GM18861 (cell line): ENCODE results near the gene BAHCC1.
"Not testable (repeated sequence)": the region's sequence is repeated elsewhere in the genome, so short reads cannot be mapped to it uniquely, and the experiment has no call there.

Experiments
- ATAC-seq: cut with Tn5 transposase; IDR thresholded peaks from one replicate; pipeline ENCODE4 v1.9.1; 2021; ENCODE audit not compliant: unreplicated experiment

The BAHCC1 gene

DNA sequence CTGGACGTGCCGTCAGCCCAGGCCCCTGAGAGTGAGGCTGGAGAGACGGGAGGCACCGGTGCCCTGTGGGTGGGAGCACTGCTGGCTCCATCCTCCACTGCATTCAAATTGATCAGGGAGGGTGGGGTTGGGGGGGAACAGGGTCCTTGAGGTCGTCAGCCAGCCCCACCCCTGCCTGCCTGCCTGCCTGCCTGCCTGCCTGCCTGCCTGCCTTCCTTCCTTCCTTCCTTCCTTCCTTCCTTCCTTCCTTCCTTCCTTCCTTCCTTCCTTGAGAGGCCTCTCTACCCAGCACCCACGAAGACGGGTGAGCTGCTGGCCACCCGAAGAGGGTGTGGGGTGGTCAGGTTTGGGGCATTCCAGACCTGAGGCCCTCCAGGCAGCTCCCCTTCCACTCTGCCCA is 16.0 kb downstream of the BAHCC1 start:
- ATAC-seq, result no peak

DNA sequence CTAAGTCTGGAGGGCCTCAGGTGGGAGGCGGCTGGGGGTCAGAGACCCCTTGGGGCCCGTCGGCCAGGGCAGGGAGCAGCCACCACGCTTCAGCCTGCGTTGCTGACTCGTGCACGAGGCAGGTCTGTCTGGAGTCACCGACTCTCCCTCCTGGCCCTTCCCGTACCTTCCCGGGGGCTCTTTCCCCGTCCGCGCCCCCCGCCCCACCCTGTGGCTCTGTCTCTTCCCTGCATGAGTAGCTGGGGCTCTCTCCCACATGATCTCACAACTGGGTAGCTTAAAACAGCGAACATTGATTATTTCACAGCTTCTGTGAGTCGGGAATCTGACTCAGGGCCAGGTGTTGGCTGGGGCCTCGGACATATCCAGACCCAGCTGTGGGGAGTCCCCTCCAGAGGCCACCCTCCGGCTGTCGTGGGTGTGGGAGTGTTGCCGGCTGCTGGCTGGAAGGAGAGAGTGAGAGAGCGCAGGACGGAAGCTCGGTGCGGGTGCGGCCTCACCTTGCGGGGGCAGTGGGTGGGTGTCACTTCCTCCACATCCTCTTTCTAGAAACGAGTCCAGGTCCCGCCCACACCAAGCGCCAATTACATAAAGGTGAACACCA is 17.3 kb downstream of the BAHCC1 start:
- ATAC-seq, result no peak

DNA sequence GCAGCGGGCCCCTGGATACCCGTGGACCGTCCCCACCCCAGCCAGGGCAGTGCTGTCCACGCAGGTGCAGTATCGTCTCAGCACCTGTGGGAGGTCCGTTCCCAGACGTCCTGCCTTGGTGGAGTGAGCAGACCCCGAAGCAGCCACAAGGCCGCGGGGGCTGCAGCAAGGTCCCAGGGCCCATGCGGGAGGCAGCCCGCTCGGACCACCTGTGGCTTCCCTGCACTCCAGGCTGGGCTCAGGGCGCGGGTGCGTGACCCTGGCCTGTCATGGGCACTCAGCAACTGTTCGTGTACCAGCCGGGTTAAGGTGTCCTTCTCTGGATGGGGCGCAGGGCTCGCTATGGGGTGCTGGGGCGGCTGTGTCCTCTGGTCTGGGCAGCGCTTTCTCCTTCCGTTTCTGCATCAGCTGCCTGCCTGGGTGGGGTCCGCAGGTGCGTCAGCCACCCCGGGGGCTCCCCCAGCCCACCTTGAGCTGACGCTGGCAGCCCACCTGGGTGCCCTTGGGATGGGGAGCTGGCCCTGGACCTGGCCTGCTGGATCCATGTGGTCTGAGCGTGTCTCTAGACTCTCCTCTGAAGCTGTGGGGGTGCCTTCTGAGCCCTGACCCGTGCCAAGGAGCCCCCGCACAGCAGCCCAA is 18.4 kb downstream of the BAHCC1 start:
- ATAC-seq, result no peak

DNA sequence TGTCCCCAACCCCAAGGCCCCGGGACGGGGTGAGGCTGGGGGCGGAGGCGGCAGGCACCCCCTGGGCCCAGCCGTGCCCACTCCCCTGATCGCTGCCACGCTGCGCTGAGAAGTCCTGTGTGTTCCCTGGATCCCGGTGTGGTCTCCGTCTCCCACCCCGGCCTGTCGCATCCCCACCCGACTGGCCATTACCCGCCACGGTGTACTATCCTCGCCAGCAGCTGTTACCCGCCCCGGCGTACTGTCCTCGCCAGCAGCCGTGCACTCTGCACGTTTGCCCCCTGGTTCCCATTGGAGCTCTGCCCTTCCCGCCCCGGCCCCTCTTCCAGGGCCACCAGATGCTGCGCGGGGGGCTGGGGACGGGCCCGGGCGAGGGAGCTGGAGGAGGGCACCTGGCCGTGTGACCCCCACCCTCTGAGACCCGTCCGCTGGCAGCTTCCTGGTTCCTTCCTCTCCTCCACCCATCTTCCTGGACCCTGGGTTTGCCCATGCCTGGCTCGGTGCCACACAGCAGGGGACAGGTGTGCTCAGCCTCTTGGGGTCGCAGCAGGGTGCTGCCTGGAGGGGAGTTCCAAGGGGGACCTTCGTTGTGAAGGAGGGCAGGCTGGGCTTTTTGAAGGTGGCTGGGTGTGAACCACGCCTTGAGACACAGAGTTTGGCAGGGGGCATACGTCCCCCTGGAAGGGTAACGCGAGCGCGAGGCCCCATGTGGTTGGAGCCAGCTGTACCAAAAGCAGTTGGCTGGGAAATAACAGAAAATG is 19.7 kb downstream of the BAHCC1 start:
- no peak for ATAC-seq

DNA sequence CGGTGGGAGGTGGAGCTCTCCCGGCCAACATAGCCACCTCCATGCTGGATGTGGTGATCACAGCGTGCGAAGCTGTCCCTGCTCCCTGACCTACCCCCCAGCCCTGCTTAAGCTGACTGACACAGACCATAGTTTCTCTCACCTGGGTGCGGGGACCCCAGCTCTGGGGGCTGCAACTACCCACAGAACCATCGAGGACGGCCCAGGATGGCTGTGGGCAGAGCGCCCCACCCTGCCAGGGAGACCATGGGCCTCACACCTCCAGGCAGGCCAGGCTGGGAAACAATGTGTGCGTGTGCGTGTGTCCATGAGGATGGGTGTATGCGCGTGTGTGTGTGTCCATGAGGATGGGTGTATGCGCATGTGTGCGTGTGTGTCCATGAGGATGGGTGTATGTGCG is 20.4 kb downstream of the BAHCC1 start:
- ATAC-seq, result no peak

DNA sequence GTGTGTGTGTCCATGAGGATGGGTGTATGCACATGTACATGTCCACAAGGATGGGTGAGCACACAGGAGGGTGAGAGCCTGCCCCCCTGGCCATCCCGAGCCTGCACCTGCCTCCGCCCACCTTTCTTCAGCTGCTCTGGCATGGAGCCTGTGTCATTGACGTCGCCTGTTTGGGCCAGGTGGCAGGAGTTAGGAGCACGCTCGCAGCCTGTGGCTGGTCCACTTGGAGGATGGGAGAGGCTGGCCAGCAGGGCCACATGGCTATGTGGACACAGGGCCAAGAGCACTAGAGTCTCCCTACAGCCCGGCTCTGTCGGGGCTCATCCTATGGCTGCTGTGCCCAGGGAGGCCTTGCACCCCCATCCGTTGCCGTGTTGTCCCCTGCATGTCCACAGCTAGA is 21.4 kb downstream of the BAHCC1 start:
- ATAC-seq, result no peak

DNA sequence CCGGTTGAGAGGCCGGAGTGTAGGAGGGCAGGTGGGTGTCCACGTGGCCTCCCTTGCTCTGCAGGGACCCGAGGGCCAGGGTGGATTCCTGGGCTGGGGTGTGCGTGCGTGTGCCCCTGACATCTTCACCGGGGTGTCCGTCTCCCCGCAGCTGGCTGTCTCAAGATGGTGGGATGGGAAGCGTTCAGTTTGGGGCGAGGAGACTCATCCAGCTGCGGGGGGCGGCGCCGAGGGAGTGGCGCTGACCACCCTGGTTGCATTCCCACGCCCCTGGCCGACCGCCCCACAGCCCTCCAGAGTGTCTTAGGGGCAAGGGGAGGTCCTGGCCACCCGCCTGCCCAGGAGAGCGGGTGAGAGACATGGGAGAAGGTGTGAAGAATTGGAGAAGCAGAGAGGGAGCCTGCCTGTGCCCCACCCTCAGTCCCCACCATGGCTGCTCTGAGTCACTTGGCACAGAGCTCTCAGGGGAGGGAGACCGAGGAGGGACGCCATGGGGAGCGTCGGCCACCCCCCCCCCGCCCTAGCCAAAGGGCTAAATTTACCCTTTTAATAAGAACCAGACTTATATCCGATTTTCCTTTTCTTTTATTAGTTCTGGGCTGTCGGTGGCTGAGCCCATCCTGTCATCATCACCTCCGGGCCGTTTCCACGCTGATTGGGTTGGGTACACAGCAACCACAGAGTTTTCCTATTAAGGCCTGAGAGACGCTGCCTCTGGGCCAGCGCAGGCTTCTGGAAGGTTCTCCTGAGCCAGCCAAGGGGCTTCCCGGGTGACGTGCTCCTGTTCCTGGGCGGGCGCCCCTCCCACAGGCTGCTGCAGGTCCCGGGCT is 22.0 kb downstream of the BAHCC1 start:
- ATAC-seq, result no peak

DNA sequence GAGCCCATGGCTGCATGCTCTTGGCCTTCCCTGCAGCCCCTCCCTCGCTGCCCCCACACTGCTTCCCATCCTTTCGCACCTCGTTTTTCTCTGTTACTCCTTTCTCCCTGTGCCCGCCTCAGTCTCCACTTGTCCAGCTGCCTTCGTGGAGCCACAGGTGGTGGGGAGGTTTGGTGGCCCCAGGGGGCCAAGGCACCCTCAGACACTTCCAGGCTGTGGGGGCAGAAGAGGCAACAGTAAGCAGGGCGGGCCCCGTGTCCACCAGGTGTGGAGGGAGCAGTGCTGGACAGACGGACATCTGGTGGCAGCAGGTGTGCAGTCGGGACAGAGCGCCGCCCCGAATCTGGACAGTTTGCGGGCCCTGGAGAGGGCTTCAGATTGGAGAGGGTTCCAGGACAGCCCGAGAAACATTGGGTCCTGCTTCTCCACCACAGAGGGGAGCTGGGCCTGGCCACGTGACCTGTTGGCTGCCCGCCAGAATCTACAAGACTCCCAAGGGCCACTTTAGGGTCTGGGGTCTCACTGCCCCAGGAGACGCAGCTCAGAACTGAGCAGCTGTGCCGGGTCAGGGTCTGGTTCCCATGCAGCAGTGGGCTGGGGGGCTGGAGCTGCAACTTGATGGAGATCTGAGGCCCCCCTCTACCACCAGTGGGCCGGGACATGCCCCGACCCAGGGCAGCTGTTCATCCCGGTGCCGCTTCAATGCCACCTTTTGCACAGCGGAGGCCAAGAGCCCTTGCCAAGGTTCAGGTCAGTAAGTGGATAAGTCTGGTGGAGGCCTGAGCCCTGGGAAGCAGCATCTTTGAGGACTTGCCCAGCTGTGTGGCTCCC is 22.8 kb downstream of the BAHCC1 start:
- no peak for ATAC-seq

DNA sequence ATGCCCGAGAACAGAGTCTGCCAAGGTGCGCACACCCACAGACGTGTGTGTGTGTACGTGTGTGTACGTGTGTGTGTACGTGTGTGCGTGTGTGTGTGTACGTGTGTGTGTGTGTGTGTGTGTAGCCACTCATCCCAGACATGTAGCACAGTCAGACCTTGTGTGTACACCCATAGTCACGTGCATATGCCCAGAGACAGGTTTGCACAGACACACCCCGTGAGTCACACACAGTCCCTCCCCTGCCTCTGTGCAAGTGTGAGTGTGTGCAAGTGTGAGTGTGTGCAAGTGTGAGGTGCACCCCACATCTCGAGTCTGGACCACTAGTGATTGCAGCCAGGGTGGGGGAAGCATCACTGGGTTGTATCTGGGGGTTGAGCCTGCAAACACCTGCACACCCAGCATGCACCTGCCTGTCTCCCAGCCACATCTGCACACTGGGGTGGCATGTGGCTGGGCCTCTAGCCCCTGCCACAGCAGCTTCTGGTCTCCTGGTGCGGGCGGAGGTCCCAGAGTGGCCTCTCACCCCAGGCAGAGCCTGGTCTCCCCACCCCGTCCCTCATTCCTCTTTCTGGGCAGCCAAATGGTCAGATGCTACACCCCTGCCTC is 23.6 kb downstream of the BAHCC1 start:
- no peak for ATAC-seq

DNA sequence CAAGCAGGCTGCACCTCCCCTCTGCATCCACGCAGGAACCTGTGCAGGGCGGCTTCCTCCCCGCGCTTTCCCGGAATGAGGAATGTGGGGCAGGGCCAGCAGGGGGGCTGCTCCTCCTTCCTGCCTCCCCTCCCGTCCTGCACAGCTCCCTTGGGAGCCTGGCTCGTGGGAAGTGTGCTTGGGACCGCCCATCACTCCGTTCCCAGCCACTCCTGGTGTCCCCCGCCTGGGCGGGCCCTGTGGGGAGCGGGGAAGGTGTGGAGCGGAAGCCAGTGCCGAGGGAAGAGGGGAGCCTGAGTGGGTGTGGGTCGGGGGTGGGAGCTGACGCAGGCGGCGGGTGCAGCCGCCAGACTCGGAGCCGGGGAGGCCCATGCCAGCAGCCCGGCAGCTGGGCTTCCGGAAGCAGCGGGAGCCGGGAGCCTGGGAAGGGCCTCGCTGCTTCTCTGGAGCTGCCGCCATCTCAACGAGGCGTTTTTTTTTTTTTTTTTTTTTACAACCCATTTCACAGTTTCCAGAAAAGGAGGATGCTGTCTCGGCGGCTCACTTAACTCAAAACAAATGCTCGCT is 24.1 kb downstream of the BAHCC1 start:
- ATAC-seq, result no peak

DNA sequence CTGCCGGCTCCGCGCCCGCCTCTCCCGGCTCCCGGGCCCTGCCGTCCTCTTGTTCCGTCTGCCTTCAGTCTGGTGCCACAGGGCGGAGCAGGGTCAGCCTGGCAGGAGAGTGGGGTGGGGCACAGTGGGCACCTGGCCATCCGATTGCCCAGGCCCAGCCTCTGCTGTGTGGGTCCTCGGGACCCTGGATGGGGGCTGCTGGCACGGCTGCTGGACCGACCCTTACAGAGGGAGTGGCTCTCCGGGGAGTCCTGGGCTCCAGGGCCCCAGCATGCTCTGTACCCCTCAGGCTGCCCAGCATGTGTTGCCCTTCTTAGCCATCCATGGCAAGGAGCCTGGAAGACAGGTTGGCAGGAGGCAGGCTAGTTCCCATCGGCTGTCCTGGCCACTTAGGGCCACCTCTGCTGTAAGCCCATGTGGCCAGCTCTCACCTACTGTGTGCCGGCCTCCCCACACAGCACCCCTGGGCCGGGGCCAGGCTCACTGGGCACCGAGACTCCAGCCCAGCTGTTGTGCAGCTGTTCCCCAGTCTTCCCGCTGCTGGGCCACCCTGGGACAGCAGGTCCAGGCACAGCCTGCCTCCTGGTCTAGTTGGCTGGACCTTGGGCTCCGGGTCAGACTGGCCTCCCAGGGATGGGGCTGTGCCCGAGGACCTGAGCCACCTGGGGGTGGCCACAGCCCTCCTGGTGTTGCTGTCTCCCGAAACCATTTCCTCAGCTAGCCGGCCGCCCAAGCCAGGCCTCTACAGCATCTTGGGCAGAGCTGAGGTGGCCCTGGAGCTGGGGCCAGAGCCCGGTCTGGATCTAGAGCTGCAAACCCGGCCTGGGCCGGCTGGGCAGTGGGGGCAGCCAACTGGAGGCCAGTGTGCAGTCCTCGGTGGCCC is 24.9 kb downstream of the BAHCC1 start:
- no peak for ATAC-seq

DNA sequence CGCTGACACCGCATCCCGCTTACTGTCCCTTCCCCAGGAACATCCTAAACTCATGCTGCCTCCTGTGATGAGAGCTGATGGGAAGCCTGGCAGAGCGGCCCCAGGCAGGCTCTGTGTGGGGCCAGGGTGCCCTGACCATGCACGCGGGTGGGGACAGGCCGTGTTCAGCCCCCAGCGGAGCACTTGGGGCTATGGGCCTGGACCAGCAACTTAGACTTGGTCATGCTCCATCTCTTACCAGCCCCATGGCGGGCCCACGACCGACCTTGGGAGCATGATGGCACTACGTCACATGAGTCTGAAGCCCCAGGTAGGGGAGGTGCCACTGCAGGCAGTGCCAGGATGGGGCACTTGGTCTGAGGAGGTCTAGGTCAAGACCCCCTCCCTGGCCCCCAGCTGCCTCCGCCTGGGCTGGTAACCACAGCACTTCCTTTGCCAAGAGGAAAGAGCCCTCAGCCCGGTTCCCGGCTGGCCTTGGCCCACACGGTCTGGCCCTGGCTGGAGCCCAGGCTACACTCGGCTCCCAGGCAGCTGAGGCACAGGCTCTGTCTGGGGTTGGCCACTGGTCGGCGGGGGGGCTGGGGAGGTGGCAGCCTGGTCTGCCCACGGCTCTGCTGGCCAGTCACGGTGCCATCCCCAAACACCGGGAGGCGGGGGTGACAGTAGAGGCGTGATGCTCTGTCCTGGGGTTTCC is 25.7 kb downstream of the BAHCC1 start:
- ATAC-seq, result no peak

DNA sequence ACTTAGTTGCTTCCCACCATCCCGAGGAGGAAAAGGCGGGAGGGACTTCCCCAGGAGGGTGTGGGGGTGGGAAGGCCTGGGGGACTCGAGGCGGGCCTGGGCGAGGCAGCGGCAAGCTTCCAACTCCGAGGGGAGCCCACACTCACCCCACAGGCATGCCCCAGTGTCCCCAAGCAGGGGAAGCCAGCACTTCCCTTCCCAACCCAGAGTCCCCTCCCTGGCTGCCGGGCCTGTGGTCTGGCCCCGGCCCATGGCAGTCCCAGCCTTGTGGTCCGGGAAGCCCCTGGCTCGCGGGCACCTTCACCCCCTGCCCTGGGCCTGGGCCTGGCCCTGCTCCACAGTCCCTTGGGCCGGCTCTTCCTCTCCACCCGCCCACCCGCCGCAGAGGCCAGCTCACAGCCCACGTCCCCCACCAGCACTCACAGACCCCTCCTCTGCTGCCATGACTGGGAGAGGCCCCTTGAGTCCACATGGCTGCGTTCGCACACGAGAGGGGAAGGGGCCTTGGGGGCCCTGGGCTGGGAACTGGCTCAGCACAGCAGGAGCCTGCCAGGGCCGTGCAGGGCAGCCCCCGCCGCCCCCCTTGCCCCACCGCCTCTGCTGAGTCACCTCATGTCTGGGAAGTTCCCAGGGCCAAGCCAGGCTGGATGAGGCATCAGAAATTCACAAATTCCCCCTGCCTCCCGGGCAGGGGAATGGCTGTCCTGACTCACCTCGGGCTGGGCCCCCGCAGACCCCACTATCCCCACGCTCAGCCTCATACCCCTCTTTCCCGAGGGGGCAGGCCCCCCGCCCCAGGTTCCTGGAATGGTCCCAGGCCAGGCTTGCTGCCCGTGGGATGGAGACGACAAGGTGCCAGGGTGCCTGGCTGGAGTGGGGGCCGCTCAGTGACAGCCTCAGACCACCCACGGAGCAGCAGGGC is 27.8 kb downstream of the BAHCC1 start:
- ATAC-seq, result no peak

DNA sequence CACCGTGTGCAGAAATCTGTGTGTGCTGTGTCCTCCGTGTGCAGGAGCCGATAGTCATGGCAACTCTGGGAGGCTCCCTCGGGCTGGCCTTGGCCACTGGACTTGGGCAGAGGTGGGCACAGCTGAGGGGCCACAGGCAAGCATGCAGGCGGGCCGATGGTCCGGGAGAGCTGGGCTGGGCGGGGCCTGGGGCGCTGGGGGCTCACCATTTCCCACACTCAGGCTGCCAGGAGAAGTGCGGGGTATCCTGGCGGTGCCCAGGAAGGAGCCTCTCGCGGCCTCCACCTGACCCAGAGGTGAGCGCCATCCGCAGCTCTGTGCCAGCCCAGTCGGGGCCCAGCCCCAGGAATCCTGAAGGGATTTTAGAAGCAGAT is 28.4 kb downstream of the BAHCC1 start:
- ATAC-seq, result no peak

DNA sequence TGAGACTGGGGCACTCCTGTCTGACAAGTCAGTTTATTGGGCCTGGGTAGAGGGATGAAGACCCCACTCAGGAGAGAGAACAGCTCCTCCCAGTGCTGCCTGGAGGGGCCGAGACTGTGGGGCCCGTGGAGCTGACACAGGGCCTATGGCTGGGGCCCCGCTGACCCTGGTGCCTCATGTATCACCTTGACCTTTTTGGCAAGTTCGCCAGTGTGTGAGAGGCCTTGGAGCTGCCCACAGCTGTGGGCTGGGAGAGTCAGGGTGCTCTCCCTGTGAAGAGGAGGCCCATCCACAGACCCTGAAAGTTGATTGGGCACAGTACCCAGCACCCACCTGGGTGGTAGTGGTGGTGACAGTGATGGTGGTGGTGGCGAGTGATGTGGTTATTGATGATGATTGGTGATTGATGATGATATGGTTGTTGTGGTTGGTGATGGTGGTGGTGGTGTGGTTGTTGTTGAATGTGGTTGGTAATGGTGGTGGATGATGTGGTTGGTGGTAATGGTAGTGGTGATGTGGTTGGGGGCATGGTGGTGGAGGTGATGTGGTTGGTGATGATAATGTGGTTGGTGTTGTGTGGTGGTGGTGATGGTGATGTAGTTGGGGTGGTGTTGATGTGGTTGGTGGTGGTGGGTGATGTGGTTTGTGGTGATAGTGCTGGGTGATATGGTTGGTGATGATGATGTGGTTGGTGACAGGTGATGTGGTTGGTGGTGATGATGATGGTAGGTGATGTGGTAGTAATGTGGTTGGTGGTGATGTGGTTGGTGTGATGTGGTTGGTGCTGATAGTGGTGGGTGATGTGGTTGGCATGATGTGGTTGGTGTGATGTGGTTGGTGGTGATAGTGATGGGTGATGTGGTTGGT is 29.1 kb downstream of the BAHCC1 start:
- ATAC-seq, result no peak

DNA sequence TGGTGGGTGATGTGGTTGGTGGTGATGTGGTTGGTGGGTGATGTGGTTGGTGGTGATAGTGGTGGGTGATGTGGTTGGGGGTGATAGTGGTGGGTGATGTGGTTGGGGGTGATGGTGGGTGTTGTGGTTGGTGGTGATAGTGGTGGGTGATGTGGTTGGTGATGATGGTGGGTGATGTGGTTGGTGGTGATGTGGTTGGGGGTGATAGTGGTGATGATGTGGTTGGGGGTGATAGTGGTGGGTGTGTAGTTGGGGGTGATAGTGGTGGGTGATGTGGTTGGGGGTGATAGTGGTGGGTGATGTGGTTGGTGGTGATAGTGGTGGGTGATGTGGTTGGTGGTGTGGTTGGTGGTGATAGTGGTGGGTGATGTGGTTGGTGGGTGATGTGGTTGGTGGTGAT is 29.8 kb downstream of the BAHCC1 start:
- ATAC-seq, result not testable (repeated sequence)
